Heart left ventricle (tissue), 13 donors: Measurements from ENCODE around the gene ZNF587B.
"Not testable (repeated sequence)": the region's sequence is repeated elsewhere in the genome, so short reads cannot be mapped to it uniquely, and the experiment has no call there.

ENCODE experiments used
- CTCF ChIP-seq, 12 donors: fragments of 200-600 bp; sonication (generic) in 4 of 12; IDR thresholded peaks; one replicate each; pipeline versions ENCODE4 v1.5.0 to v1.8.0; 2018 to 2022; ENCODE audit warnings: antibody characterized with exemption in 12 of 12, mild to moderate bottlenecking in 5 of 12
- POLR2A ChIP-seq, 2 donors: fragments of 450-650 bp; IDR thresholded peaks; one replicate each; pipeline ENCODE4 v1.6.1; 2017; ENCODE audit warnings: antibody characterized with exemption in 2 of 2, mild to moderate bottlenecking in 2 of 2, moderate library complexity in 2 of 2
- donor health status: ischemic (EF 13 %, LVEDD 7.1; RV severe dilation, severe dysfunction).
- donor health status: DM: no; HTN: yes; CAD: no.
- donor health status: DM: no; HTN: no; CAD: no.
- donor health status: ischemic (EF 25% LVEDD 6.9; RV normal size, moderate dysfunction).
- donor health status: ischemic (EF 25% LVEDD 5.7; RV mildly dilated, moderate dysfunction).
- donor health status: ischemic (EF 35%, LVEDD 5.7; RV mildly dilated, moderate dysfunction).
- donor health status: nonischemic (EF 11% LVEDD 7.7; RV severe dilation, severe dysfunction).
- donor health status: DM: yes; HTN: yes; CAD: no.
- donor health status: PGD.
- donor health status: ischemic (EF 29% LVEDD 5.4; RV normal size, mild dysfunction).
- donor health status: nonischemic (EF 23%, LVEDD 6.1; RV moderate dilation, normal function).

GRCh38 chr19:57849666-57850473 is 19.8 kb downstream of the ZNF587B start, which contains the start of gene ZNF587:
- not testable (repeated sequence) for TF ChIP-seq CTCF, POLR2A (IDR thresholded peaks at IDR 0.05)
